GM18517 (cell line): Measurements from ENCODE around the gene DICER1.

Experiments
- ATAC-seq: cut with Tn5 transposase; IDR thresholded peaks from one replicate; pipeline ENCODE4 v1.9.1; 2021; ENCODE audit warnings: mild to moderate bottlenecking, moderate library complexity; ENCODE audit not compliant: unreplicated experiment

Gene DICER1

DNA sequence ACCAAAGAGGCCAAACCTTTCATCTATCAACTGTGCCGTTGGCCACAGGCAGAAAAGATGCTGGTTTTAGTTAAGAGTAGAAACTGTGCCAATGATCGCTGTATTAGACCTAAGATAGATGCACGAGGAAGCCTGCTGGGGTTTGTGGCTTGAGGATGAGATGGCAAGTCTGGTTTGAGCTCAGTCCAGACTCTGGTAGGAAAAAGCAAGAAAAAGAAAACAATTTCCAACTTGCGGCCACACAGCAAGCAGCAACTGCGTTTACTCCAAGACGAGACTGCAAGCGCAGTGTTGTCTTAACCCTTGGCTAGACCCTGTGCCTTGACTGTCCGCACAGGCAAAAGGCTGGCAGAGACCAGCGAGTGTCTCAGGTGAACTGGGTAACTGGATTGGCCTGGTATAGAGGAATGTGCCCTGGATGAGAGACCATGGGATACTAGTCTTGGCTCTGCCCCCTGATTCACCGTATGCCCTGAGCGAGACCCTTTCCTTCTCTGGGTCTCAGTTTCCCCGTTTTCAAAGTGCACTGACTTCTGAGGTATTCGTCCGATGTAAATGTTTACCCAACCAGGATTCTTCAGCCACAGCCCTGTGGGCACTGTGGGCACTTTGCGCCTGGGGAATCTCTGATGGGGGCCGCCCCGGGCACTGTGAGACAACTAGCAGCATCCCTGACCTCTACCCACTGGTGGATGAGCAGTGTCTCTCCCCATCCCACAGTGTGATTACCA lies 113.4 kb downstream of the DICER1 start:
- no peak for ATAC-seq

DNA sequence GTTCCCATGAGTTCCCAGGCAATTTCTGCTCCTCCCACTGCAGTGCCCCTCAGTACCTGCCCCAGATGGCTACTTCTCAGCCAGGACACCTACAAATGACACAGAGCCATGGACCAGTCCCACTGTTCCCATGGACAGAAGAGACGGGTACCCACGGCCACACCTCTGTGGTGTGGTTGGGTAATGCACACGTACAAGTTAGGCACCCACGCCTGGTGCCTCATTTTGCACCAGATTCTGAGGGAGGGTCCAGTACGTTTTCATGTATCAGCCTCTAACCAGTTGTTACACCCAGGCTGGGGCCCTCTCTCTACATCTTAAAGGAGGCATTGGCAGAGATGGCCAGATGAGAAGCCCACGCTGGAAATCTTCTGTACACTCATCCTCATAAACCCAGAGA lies 114.0 kb downstream of the DICER1 start:
- no peak for ATAC-seq

DNA sequence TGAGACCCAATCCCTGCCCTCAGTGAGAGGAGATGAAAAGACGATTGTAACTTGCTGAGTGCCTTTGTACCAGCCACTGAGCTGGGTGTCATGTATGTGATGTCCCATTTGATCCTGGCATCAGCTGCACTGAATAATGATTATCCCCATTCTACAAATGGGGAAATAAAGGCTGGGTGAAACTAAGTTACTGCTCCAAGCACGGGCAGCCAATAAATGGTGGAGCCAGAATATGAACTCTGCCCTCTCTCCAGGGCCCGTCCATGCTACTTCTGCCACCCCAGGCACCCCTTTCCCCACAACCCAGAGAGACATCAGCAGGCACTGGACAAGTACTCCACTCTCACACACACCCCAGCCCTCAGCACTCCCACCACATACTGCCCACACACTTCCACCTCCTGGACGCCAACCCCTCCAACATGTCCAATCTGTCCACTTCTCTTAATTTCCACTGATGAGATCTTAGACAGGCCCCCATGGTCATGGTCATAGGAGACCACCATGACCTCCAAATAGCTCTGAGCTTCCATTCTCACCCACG lies 115.8 kb downstream of the DICER1 start:
- ATAC-seq, result no peak

DNA sequence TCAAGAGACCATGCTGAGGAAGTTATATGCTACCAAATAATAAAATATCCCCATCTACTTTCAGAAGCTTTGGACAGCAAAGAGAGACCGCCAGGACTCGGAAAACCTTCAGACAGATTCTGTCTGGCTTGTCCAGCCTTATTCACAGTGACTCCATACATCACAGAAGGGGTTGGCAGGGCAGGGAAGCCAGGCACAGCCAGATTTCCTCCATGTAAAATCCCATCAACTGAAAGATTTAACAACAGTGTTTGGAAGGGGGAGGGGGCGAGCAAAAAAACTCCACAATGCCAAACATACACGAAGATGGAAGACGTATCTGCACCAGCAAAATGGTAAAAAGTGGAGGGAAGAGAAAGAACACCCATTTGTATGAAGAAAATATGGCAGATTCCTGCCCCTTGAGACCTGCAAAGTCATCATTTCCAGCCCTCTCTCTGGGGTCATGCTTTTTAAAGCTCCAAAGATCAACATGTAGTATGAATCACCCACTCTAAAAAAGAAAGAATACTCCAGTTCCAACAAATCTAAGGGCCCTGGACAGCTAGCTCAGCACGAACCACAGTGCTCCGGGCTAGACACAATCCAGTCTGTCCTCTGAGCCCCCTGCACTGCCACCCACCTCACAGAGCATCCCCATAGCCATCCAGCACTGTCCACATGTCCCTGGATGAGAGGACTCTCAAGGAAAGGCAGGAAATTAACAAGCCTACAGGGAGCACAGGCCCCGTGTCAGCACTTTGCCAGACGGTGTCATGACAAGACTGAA lies 116.4 kb downstream of the DICER1 start:
- no peak for ATAC-seq

DNA sequence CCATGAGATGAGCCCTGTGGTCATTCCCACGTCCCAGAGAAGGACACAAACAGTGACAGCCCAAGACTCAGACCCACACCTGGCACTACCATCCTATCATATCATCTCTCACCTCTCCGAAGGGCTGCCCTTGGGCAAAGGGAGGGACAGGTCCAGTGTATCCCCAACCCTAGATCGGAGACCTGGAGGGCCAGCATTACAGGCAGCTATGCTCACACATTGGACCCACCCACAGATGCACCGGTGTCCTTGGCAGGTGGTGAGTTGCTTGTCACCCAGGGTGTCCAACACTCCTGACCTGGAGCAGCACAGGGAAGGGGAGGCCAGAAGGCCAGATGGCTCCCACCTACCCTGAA lies 117.4 kb downstream of the DICER1 start:
- no peak for ATAC-seq

DNA sequence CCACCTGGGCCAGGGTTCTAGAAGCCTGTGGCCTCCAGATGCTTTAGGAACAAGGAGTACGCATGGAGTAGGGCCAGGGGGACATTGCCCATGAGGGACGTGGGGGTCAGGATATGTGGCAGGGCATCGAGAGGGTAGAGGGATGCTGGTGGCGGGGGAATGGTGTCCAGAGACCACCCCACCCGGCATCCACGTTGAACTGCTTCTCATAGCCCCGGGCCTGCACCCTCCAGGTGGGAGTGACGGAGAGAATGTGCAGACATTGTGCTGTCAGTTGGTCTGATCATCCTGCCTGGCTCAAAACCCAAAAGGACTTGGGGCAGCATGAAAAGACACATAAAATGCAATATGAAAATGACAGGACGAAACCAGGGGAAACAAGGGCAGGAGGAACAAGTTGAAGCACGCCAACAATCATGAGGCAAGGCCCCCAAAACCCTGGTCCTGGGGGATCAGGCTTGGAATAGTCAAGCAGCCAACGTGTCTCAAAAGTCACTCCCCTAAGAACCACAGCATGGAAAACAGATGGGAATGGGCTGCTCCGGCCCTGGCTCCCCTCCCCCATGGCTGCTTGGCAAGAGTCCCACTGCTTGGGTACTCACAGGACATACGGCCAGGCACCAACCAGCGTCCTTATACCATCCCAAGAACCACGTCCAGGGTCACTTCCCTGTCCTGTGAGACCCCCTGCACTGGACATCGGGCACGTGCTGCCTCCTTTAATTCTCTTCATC lies 117.9 kb downstream of the DICER1 start:
- ATAC-seq, result no peak

DNA sequence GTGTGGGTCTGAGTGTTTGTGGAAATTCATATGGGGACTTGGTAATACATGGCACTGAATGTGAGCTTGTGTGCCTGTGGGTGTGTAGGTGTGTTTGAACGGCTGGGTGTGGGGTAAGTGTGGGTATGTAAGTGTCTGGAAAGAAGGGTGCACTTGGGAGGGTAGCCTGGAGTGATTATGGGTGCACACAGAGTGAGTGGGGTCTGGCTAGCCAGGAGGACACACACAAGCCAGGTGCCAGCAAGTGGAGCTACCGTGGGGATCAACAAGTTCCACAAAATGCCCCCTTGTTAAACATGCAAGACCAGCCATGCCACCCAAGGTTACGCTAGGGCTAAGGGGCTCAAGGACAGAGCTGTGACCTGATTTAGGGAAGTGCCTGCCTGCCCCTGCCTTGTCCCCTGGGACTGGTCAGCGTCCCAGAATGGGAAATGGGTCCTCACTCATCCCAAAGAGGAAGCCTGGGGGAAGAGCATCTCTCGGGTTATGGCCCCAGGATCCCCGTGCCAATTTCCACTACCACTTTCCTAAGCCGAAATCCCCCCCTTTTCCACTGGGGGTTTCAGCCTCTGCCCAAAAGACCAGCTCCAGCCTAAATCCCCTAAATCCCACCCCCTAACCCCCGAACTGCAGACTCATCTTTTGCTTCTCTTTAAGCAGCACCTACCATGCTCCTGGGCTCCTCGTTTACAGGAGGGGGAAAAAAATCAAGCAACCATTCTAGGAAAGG lies 118.6 kb downstream of the DICER1 start:
- no peak for ATAC-seq

DNA sequence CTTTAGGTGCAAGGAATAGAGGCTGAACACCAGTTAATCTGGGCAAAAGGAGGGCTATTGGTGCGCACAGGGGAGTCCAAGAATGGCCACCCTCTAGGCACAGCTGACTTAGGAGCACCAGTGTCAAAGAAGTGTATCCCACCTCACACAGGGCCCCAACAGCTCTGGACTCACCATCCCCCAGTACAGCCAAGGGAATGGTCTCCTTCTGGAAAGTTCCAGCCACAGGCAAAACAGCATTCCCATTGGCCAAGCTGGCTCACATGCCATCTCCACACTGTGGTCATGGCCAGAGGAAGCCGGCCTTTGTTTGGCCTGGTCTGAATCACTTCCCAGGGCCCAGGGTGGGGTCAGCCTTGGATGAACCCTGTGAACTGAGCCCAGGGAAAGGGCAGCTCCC lies 120.1 kb downstream of the DICER1 start:
- no peak for ATAC-seq
